Upper lobe of right lung (tissue), 1 donor: ENCODE data around the gene ALPP. TPM values are rescaled to one million over a fixed set of nuclear protein-coding genes. Genes with fewer than 3 reads are reported as not detected.

Source experiments
- ATAC-seq: fragments of 200-7000 bp; cut with Tn5 transposase; one replicate; pipeline ENCODE4 v1.9.1; 2020; ENCODE audit warnings: mild to moderate bottlenecking, moderate library complexity
- DNase-seq: peaks from one replicate; pipeline ENCODE4 v3.0.0-alpha.2; 2020
- H3K27ac ChIP-seq: fragments of 200-600 bp; one replicate; pipeline ENCODE4 v1.8.0; 2022
- H3K27me3 ChIP-seq: fragments of 200-600 bp; one replicate; pipeline ENCODE4 v1.8.0; 2022; ENCODE audit warnings: mild to moderate bottlenecking
- H3K36me3 ChIP-seq: fragments of 200-600 bp; one replicate; pipeline ENCODE4 v1.8.0; 2022
- H3K4me1 ChIP-seq: fragments of 200-600 bp; one replicate; pipeline ENCODE4 v1.8.0; 2022
- H3K4me3 ChIP-seq: fragments of 200-600 bp; one replicate; pipeline ENCODE4 v1.8.0; 2022; ENCODE audit warnings: mild to moderate bottlenecking
- H3K9me3 ChIP-seq: fragments of 200-600 bp; one replicate; pipeline ENCODE4 v1.8.0; 2022
- intact Hi-C: fragments of 100-400 bp; cut with DNase I; formaldehyde crosslinking; loops from one replicate; pipeline ENCODE4 v1.11.0; 2022
- total RNA-seq: library from RNA; stranded (reverse); fragmentation: NEBNext Ultra II Directional; extraction: Animal tissue kit (Norgen Biotek cat#: 25700); gene quantifications from one replicate; pipeline ENCODE4 v1.2.1, GENCODE V29; 2021
- TF ChIP-seq, protein P1 (sequence below): fragments of 200-600 bp; IDR thresholded peaks from one replicate; pipeline ENCODE4 v1.8.0; 2022; ENCODE audit warnings: antibody characterized with exemption
- donor health status: DM: no; HTN: yes; CAD: no; lungs with severe emphysema.

Gene ALPP
- total RNA-seq, 1 donor from 2014 or later, result 9.5 TPM

DNA sequence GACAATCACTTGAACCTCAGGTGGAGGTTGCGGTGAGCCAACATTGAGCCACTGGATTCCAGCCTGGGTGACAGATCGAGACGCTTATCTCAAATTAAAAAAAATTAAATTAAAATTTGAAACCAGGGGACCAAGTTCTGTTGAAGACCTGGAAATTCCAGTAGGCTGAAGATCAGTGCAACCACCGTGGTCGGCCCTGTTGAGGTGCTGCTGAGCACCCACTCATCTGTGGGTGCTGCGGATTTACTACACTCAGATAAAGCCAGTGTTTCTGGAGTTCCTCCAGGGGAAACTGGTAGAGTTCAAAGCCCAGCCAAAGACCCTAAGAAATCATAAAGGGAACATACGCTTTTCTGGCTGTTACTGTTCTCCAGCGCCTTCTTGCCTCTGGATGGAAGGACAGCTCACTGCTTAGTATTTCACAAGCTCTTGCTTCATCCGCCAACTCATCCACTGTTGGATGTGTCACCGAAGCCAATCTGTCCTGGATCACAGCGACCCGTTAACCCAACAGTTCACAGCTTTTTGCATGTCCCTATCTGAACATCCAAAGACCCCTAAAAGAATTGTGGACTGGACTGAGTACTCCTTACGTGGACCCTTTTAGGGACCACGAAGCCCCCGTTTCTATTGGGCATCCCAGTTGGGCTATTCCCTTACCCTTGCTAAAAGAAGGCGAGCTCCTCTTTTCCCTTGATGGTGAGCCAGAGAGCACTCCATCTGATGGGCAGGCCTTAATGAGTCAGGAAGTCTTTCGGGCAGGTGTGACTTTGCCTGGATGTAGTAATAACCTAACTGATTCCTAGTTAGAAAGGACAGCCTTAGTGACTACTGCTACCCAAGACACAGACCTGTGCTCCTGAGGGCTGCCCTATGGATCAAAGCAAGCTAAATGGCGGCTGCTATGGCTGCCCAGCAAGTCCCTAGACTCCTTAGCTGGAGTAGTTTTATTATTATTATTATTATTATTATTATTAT is 6.0 kb upstream of the ALPP start:
- intact Hi-C loops, result no loop called here
- TF ChIP-seq, protein P1, sequence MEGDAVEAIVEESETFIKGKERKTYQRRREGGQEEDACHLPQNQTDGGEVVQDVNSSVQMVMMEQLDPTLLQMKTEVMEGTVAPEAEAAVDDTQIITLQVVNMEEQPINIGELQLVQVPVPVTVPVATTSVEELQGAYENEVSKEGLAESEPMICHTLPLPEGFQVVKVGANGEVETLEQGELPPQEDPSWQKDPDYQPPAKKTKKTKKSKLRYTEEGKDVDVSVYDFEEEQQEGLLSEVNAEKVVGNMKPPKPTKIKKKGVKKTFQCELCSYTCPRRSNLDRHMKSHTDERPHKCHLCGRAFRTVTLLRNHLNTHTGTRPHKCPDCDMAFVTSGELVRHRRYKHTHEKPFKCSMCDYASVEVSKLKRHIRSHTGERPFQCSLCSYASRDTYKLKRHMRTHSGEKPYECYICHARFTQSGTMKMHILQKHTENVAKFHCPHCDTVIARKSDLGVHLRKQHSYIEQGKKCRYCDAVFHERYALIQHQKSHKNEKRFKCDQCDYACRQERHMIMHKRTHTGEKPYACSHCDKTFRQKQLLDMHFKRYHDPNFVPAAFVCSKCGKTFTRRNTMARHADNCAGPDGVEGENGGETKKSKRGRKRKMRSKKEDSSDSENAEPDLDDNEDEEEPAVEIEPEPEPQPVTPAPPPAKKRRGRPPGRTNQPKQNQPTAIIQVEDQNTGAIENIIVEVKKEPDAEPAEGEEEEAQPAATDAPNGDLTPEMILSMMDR, result no peak
- H3K36me3 ChIP-seq, result no peaks in the 10 kb centered on the region
- no peak for ATAC-seq
- DNase-seq, result peak; percentile 22
- no peak overlapping the region for H3K4me3 ChIP-seq
- H3K9me3 ChIP-seq, result no peaks in the 10 kb centered on the region
- no peak overlapping the region for H3K27ac ChIP-seq
- no peaks in the 10 kb centered on the region for H3K27me3 ChIP-seq
- no peaks in the 10 kb centered on the region for H3K4me1 ChIP-seq

DNA sequence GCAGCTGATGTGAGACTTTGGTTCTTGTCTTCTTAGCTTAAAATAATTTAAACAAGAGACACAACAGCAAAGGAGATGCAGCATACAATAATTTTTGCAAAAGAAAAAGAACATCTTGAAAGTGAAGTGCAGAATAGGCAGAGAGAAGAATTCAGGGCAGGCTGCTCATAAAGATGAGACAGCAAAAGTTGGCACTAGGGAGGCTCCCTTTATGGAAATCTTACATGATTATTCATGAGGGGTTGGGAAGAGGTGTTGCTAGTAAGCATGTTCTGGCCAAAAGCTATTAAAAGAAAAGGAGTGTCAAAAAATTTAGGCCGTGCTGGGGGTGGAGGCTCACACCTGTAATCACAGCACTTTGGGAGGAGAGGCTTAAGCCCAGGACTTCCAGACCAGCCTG is 4.2 kb upstream of the ALPP start:
- Histone ChIP-seq H3K4me3 (no peak overlapping the region), H3K27me3 (no peaks in the 10 kb centered on the region), H3K4me1 (no peaks in the 10 kb centered on the region), H3K36me3 (no peaks in the 10 kb centered on the region), H3K27ac (no peak overlapping the region), H3K9me3 (no peaks in the 10 kb centered on the region)
- intact Hi-C loops, result no loop called here
- TF ChIP-seq, protein P1, result no peak
- ATAC-seq, result no peak
- DNase-seq, result no peak

DNA sequence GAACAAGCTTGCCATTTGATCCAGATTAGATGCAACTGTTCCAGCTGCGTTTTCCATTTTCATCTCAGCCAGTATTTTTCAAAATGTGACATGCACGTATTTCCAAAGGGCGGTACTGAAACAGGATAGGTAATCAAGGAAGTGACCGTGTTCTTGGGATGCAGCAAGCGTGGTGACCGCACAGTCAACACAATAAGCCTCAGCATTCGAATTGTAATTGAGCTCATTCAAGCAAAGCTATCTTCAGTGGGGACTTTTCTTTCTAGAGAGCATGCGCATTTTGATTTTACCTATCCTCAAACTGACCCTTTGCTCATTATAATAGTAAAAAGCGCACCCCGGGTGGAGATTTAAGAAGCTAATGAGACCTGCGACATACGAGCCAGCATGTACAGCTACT is 3.4 kb upstream of the ALPP start:
- Histone ChIP-seq H3K4me3 (no peak overlapping the region), H3K27ac (no peak overlapping the region), H3K9me3 (no peaks in the 10 kb centered on the region), H3K27me3 (no peaks in the 10 kb centered on the region), H3K36me3 (no peaks in the 10 kb centered on the region), H3K4me1 (no peaks in the 10 kb centered on the region)
- TF ChIP-seq, protein P1, result no peak
- intact Hi-C loops, result no loop called here
- DNase-seq (no peak), ATAC-seq (no peak)

DNA sequence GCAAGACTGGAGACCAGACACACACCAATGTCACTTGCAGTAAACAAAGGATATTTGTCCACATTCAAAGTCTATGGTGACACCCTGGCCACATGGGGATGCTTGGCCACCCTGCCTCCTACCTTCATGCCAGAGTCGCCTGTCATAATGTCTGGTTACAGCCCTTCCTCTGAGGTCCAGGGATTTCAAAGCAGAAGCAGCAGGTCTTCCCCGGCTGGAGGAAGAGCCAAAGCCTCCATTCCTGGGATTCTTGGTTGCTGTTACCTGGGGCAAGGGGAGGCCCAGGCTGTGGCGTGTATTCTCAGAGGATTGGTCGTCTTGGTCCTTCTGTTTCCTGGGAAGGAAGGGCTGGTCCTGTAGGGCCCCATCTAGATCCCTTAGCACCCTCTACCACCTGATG is 2.3 kb upstream of the ALPP start:
- DNase-seq (peak; percentile 17), ATAC-seq (no peak)
- no peak overlapping the region for H3K27ac ChIP-seq
- H3K4me1 ChIP-seq, result no peaks in the 10 kb centered on the region
- H3K4me3 ChIP-seq, result no peak overlapping the region
- no peaks in the 10 kb centered on the region for H3K27me3 ChIP-seq
- intact Hi-C loops, result no loop called here
- no peaks in the 10 kb centered on the region for H3K9me3 ChIP-seq
- H3K36me3 ChIP-seq, result no peaks in the 10 kb centered on the region
- TF ChIP-seq, protein P1, result no peak

DNA sequence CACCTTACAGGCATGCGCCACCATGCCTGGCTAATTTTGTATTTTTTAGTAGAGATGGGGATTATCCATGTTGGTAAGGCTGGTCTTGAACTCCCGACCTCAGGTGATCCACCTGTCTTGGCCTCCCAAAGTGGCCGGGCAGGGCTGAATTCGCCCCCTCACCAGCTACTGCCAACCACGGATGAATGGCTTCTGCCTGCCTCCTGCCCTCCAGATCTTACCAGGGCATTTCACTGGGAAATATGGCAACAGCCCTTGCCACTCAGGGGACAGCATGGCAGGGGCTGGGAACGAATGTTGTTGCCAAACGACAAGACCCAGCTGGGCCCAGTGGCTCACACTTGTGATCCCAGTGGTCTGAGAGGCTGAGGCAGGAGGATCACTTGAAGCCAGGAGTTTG is 1.8 kb upstream of the ALPP start:
- no peak overlapping the region for H3K27ac ChIP-seq
- H3K36me3 ChIP-seq, result no peaks in the 10 kb centered on the region
- ATAC-seq (no peak), DNase-seq (peak; percentile 30)
- TF ChIP-seq, protein P1, result no peak
- intact Hi-C loops, result no loop called here
- no peaks in the 10 kb centered on the region for H3K9me3 ChIP-seq
- no peak overlapping the region for H3K4me3 ChIP-seq
- H3K27me3 ChIP-seq, result peaks cover 1% of the 10 kb centered on the region
- H3K4me1 ChIP-seq, result no peaks in the 10 kb centered on the region
